Measurements from ENCODE around the gene HRAS.

The HRAS gene

DNA sequence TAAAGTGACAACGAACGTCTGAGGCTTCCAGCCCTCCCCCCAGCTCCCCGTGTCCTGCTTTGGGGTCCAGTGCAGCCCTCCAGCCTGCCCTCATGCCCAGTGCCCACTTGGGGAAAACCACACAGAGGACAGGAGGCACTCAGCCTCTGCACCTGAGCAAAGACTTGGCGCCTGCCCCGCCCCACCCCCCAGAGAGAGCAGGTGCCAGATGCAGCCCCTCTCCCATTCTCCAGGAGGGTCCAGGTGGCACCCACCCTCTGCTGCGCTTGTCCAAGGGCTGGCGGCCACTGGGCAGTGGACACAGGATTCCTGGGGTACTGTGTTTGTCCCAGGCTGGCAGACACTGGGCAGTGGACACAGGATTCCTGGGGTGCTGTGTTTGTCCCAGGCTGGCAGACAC is 44.0 kb downstream of the HRAS start:
- DNase-seq: no peak

DNA sequence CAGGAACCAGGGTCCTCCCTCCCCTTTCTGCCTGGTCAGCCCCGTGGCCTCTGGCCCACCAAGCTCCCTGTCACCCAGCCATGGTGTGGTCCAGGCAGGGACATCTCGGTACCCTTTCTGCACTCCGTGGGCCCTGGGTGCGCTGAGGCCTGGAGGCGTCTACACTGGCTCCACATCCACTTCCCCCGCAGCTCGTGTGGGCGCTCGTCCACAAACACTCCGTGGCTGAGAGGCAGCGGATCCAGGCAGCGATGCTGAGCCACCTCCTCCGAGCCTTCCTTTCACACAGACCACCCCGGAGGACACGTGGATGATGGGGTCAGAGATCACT is 44.5 kb downstream of the HRAS start:
- DNase-seq: no peak

DNA sequence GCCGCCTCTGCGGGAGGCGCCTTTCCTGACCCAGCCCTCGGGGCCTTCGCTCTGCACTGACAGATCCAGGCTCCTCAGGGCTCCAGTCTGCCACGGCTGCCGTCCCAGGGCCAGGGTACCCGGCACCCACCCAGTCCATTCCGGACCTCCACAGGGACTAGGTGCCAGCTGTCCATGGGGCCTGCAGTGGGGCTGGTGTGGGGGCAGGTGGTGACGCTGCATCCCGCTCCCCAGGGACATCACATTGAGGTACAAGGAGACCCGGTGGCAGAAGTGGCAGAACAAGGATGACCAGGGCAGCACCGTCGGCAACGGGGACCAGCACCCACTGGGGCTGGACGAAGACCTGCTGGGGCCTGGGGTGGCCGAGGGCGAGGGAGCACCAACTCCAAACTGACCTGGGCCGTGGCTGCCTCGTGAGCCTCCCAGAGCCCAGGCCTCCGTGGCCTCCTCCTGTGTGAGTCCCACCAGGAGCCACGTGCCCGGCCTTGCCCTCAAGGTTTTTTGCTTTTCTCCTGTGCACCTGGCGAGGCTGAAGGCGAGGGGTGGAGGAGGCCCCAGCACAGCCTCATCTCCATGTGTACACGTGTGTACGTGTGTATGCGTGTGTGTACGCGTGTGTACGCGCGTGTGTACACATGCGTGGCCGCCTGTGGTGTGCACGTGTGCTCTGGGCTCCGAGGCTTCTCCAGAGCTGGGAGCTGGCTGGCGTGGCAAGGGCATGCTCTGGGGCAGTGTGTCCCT is 45.0 kb downstream of the HRAS start:
- no peak for DNase-seq

GRCh38 chr11:489610-490185 is 45.7 kb downstream of the HRAS start:
- no peak for DNase-seq

DNA sequence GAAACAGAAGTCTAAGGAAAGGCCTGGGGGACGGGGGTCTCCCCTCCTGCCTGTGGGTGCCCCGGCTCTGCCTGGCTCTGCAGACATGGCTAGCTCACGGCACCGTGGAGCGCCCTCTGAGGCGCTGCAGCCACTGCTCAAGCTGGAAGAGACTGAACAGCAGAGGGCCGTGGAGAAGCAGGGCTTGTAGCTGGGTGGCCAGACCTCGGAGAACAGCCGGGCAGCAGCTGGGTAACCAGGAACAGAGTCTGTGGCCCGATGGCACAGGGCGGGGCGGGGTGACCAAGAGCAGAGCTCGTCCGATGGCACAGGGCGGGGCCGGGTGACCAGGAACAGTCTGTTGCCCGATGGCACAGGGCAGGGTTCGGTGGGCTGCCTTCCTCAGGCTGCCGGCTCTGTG is 46.4 kb downstream of the HRAS start:
- DNase-seq: no peak

DNA sequence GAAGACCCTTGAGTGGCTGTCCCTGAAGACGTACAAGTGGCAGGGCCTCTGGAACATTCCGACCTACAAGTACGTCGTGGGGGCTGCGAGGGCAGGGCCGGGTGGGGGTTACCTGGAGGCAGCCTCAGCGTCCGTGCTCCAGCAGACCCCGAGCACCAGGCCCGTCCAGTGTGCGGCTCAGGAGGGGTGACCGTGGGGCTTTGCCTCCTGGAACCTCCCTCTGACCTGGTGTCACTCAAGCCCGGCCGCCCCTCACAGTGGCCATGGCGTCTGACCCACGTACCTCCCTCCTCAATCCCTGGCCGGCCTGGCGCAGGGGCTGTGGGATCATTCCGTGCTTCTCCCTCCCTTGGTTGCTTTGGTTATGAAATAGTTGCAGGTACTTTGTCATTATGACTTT is 46.8 kb downstream of the HRAS start:
- no peak for DNase-seq

GRCh38 chr11:488062-488461 is 47.3 kb downstream of the HRAS start:
- DNase-seq: no peak

DNA sequence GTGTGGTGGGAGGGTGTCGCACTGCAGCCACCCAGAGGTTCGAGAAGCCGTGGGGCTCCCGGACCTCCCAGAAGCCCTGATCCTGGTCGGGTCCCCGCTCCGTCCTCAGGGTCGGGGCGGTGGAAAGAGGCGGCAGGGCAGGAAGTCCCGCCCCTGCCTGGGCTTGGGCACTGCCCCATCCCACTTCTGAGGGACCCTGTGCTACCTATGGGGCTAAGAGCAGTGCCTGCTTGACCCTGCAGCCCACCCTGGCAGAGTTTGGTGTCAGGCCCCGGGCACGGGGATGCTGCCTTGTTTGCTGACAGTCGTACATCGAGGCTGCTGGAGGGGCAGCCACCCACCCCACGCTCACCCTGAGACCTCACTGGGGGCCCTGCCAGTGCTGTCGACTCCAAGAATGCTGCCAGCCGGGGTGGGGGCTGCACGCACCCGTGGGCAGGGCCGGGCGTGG is 47.8 kb downstream of the HRAS start:
- DNase-seq: no peak

- no peak for DNase-seq
Measured at GRCh38 chr11:486189-486588, 49.2 kb downstream of the HRAS start.

DNA sequence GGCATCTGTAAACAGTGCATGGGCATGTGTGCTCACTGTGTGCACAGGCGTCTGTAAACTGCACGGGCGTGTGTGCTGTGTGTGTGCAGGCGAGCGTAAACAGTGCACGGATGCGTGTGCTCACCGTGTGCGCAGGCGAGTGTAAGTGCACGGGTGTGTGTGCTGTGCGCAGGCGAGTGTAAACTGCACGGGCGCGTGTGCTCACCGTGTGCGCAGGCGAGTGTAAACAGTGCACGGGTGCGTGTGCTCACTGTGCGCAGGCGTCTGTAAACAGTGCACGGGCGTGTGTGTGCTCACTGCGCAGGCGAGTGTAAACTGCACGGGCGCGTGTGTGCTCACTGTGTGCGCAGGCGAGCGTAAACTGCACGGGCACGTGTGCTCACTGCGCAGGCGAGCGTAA is 50.8 kb downstream of the HRAS start:
- DNase-seq: no peak

All from CD4-positive, alpha-beta T cell treated with Interferon gamma for 1 hour (primary cell).